Right lobe of liver (tissue), 4 donors: ENCODE measurements around the gene UBE2F.
"Not testable (repeated sequence)": the region's sequence is repeated elsewhere in the genome, so short reads cannot be mapped to it uniquely, and the experiment has no call there.

Experiments
- POLR2A ChIP-seq: fragments of 450-650 bp; IDR thresholded peaks from one replicate; pipeline ENCODE4 v1.6.1; 2017; ENCODE audit warnings: antibody characterized with exemption, mild to moderate bottlenecking
- TF ChIP-seq, protein P1 (sequence below), 4 donors: fragments of 200-600 bp in 3 of 4; fragments of 450-650 bp in 1 of 4; IDR thresholded peaks; one replicate each; pipeline versions ENCODE4 v1.5.1 to v1.8.0; 2016 to 2022; ENCODE audit warnings: antibody characterized with exemption in 4 of 4, mild to moderate bottlenecking in 2 of 4
- donor health status: DM: no; HTN: no; CAD: no.
- donor health status: DM: no; HTN: no; CAD: no.
- donor health status: DM: no; HTN: yes; CAD: no.

DNA sequence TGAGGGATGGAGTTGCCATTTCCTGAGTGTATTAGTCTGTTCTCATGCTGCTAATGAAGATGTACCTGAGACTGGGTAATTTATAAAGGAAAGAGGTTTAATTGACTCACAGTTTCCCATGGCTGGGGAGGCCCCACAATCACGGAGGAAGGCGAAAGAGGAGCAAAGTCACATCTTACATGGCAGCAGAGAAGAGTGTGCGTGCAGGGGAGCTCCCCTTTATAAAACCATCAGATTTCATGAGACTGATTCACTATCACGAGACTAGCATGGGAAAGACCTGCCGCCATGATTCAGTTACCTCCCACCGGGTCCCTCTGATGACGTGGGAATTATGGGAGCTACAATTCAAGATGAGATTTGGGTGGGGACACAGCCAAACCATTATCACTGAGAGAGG is 99.9 kb downstream of the UBE2F start:
- TF ChIP-seq, protein P1, sequence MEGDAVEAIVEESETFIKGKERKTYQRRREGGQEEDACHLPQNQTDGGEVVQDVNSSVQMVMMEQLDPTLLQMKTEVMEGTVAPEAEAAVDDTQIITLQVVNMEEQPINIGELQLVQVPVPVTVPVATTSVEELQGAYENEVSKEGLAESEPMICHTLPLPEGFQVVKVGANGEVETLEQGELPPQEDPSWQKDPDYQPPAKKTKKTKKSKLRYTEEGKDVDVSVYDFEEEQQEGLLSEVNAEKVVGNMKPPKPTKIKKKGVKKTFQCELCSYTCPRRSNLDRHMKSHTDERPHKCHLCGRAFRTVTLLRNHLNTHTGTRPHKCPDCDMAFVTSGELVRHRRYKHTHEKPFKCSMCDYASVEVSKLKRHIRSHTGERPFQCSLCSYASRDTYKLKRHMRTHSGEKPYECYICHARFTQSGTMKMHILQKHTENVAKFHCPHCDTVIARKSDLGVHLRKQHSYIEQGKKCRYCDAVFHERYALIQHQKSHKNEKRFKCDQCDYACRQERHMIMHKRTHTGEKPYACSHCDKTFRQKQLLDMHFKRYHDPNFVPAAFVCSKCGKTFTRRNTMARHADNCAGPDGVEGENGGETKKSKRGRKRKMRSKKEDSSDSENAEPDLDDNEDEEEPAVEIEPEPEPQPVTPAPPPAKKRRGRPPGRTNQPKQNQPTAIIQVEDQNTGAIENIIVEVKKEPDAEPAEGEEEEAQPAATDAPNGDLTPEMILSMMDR (IDR thresholded peaks at IDR 0.05) = not testable (repeated sequence)
- not testable (repeated sequence) for TF ChIP-seq POLR2A
